BJ (cell line): Measurements from ENCODE around the gene NOM1. TPM values are rescaled to one million over a fixed set of nuclear protein-coding genes. Genes with fewer than 3 reads are reported as not detected.

ENCODE experiments used
- CTCF ChIA-PET: fragments of 350-600 bp; formaldehyde crosslinking; extraction: SDS; loops from one replicate; lab custom pipeline; 2021; ENCODE audit warnings: antibody characterized with exemption, inconsistent platforms; lab: Yijun Ruan, JAX
- POLR2A ChIA-PET: fragments of 300-600 bp; sonication (Branson Sonifier 250); formaldehyde crosslinking; extraction: SDS; loops from one replicate; lab custom pipeline; 2021; ENCODE audit warnings: antibody characterized with exemption; lab: Charles Lee
- DNase-seq: peaks from one replicate; pipeline ENCODE4 v3.0.0-alpha.2; 2011; ENCODE audit warnings: low read depth
- H3K27me3 ChIP-seq: 2 replicates; pipeline ENCODE4 v1.6.0; 2011; ENCODE audit warnings: low read length; ENCODE audit not compliant: control insufficient read depth, insufficient read depth
- H3K36me3 ChIP-seq: 2 replicates; pipeline ENCODE4 v1.5.1; 2011; ENCODE audit warnings: low read length; ENCODE audit not compliant: control insufficient read depth, insufficient read depth
- H3K4me3 ChIP-seq: 2 replicates; pipeline ENCODE4 v1.5.1; 2011; ENCODE audit warnings: low read depth, mild to moderate bottlenecking, control low read depth, low read length
- polyA plus RNA-seq: library from polyadenylated mRNA; depleted of rRNA; stranded (reverse); fragments of >200 nt; gene quantifications from 2 replicates; pipeline ENCODE4 v1.2.3, GENCODE V29; 2011
- TF ChIP-seq, protein P1 (sequence below): IDR thresholded peaks from 2 replicates; pipeline ENCODE4 v1.5.1; 2011; ENCODE audit warnings: low read depth, mild to moderate bottlenecking, control low read depth, inconsistent platforms, low read length, moderate library complexity; ENCODE audit not compliant: insufficient read depth

Gene NOM1
- polyA plus RNA-seq, 1 experiment: 8.0 TPM

DNA sequence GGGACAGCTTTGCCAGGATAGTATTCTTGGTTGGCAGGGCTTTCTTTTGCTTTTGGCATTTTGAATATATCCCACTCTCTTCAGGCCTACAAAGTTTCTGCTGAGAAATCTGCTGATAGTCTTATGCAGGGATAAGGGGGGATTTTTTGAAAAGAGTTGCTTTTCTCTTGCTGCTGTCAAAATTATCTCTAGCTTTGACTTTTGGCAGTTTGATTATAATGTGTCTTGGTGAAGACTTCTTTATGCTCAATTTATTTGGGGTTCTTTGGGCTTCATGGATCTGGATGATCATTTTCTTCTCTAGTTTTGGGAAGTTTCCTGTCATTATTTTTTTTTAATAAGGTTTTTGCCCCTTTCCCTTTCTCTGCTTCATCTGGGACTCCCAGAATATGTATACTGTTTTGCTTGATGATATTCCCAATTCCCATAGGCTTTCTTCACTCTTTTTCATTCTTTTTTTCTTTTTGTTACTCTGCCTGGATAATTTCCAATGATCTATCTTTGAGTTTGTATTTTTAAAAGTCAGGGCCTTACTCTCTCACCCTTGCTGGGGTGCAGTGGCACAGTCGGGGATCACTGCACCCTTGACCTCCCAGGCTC is 29.6 kb downstream of the NOM1 start:
- TF ChIP-seq, protein P1, sequence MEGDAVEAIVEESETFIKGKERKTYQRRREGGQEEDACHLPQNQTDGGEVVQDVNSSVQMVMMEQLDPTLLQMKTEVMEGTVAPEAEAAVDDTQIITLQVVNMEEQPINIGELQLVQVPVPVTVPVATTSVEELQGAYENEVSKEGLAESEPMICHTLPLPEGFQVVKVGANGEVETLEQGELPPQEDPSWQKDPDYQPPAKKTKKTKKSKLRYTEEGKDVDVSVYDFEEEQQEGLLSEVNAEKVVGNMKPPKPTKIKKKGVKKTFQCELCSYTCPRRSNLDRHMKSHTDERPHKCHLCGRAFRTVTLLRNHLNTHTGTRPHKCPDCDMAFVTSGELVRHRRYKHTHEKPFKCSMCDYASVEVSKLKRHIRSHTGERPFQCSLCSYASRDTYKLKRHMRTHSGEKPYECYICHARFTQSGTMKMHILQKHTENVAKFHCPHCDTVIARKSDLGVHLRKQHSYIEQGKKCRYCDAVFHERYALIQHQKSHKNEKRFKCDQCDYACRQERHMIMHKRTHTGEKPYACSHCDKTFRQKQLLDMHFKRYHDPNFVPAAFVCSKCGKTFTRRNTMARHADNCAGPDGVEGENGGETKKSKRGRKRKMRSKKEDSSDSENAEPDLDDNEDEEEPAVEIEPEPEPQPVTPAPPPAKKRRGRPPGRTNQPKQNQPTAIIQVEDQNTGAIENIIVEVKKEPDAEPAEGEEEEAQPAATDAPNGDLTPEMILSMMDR: no peak
- Histone ChIP-seq H3K27me3 (no peaks in the 10 kb centered on the region), H3K36me3 (no peaks in the 10 kb centered on the region), H3K4me3 (no peak overlapping the region)
- POLR2A ChIA-PET: no interaction called here
- CTCF ChIA-PET: interaction anchor here (1.4 to 3.7 kb wide), 2 partner anchors 10 to 18 kb away, joined by 4 to 11 read pairs; no protein-coding TSS in a partner anchor
- DNase-seq: no peak

DNA sequence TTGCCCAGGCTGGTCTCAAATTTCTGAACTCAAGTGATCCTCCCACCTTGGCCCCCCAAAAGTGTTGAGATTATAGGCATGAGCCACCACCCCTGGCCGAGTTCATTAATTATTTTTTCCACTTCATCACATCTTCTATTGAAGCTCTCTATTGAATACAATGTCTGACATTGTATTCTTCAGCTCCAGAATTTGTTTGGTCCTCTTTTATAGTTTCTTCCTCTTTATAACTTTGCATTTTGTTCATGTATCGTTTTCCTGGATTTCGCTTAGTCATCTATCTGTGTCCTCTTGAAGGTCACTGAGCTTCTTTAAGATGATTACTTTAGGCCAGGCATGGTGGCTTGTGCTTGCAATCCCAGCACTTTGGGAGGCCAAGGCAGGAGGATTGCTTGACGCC is 30.2 kb downstream of the NOM1 start:
- H3K4me3 ChIP-seq: no peak overlapping the region
- no peaks in the 10 kb centered on the region for H3K36me3 ChIP-seq
- ChIA-PET POLR2A (no interaction called here), CTCF (interaction anchor here (0.6 to 3.7 kb wide), 3 partner anchors 11 to 55 kb away, joined by 3 to 11 read pairs (median 4); no protein-coding TSS in a partner anchor)
- H3K27me3 ChIP-seq: no peaks in the 10 kb centered on the region
- TF ChIP-seq, protein P1: no peak
- DNase-seq: no peak

DNA sequence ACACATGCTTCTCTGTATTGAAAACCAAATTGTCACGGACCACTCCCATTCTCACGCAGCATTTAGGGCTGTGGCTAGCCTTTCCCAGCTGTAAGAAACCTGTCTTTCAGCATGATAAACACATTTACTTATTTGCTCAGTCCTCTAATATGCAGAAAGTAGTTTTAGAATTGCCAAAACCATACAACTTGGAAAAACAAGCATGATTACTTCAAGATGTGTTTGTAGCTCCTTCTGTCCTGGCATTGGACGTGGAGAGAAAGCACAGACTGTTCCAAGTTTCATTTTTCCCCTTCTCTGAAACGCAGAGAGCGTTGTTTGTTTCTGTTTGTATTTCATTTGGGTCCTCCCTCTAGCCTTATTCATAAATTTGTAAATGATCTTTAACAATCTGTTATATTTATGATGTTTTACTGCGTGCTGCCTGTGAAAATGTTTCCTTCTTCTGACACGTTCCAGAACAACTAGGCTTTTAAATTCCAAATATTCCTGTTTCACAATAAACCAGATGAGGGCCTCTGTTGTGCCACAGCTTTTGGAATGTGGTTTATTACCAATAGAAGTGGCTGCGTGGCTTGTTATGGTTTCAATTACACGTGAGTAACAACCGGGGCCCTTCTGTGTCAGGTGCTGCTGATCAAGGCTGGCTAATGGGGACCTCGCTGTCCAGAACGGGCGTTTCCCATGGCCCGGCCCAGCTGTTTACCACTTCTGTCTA is 34.8 kb downstream of the NOM1 start:
- CTCF ChIA-PET: interaction anchor here (1.0 to 1.5 kb wide), 3 partner anchors 11 to 15 kb away, joined by 3 read pairs; no protein-coding TSS in a partner anchor
- DNase-seq: peak; percentile 79
- POLR2A ChIA-PET: no interaction called here
- H3K27me3 ChIP-seq: no peaks in the 10 kb centered on the region
- TF ChIP-seq, protein P1: no peak
- no peaks in the 10 kb centered on the region for H3K36me3 ChIP-seq
- H3K4me3 ChIP-seq: no peak overlapping the region

DNA sequence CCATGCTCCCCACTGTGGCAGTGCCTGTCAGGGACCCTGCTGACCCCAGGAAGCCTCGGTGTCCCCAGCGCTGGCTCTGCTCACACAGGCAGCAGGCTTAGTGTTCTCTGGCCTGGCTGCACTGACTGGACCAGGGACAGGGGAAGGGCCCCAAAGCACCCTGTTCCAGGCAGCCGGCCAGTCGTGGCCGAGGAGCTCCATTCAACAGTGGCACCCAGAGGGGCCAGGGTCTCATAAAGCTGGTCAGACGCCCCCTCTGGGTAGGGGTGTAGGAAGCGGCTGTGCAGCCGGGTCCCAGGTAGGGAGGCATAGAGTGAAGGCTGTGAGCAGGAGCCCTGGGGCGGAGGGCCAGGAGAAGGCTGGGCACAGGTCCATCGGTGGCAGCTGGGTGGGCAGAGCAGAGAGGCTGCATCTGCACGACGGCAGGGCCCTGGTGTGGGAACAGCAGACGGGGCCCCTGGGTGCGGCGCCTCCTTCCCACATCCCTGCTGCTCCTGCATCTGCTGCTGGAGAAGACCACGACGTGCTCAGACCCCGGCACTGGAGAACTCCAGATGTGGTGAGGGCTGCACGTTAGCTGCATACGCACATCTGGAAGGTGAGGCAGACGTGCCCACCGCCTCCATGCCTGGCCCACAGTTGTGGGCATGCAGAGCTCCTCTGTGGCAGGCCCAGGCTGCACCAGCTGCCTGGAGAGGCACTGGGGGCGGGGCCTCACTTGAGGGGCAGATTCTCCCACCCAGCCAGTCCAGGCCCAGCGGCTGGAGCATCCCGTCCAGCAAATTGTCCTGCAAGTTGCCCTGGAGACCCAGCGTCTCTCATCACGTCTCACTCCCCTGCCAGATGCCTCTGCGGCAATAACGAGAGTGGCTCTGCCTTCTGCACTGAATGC is 35.8 kb downstream of the NOM1 start:
- DNase-seq: no peak
- no peaks in the 10 kb centered on the region for H3K36me3 ChIP-seq
- H3K27me3 ChIP-seq: peaks cover 3% of the 10 kb centered on the region; the same call in 1 of the 2 replicates
- POLR2A ChIA-PET: no interaction called here
- H3K4me3 ChIP-seq: no peak overlapping the region
- TF ChIP-seq, protein P1: no peak
- CTCF ChIA-PET: interaction anchor here (1.0 to 1.5 kb wide), 2 partner anchors 12 to 13 kb away, joined by 3 read pairs; no protein-coding TSS in a partner anchor
